ENCODE measurements around the gene SSH2. TPM values are rescaled to one million over a fixed set of nuclear protein-coding genes. Genes with fewer than 3 reads are reported as not detected.

The SSH2 gene
- total RNA-seq, 1 donor from 2014 or later: 37.6 TPM

GRCh38 chr17:29616300-29617048 lies 313.6 kb downstream of the SSH2 start:
- Histone ChIP-seq H3K27me3 (no peaks in the 10 kb centered on the region), H3K27ac (peak overlapping the region; percentile 56), H3K4me3 (peak overlapping the region; percentile 39 to 50)

GRCh38 chr17:29615492-29616299 lies 314.3 kb downstream of the SSH2 start:
- peak overlapping the region; percentile 56 for H3K27ac ChIP-seq
- no peak for TF ChIP-seq CTCF (IDR thresholded peaks at IDR 0.05)
- TF ChIP-seq POLR2AphosphoS5 (IDR thresholded peaks at IDR 0.05; ENCODE audit: insufficient read depth in 1 of 2, low read depth in 1 of 2): peak in 1 of 2 donors; percentile 87
- TF ChIP-seq POLR2A (IDR thresholded peaks at IDR 0.05): peak in 1 of 2 donors; percentile 49
- H3K4me1 ChIP-seq: peaks cover 54% of the 10 kb centered on the region
- intact Hi-C loops (cut with DNase I): loop anchor here (5.0 kb wide), 1 partner anchor 33 kb away; no protein-coding TSS in a partner anchor
- no peaks in the 10 kb centered on the region for H3K9me3 ChIP-seq
- peak overlapping the region; percentile 39 to 50 for H3K4me3 ChIP-seq
- peak in 1 of 2 donors; percentile 86 for DNase-seq (ENCODE audit: extremely low spot score in 2 of 2)
- H3K27me3 ChIP-seq: no peaks in the 10 kb centered on the region
- no peaks in the 10 kb centered on the region for H3K36me3 ChIP-seq

More at GRCh38 chr17:29616300-29617048, 313.6 kb downstream of the SSH2 start:
- intact Hi-C loops (cut with DNase I): loop anchor here (5.0 kb wide), 1 partner anchor 34 kb away; no protein-coding TSS in a partner anchor
- peak in 1 of 2 donors; percentile 85 for DNase-seq (ENCODE audit: extremely low spot score in 2 of 2)
- Histone ChIP-seq H3K36me3 (no peaks in the 10 kb centered on the region), H3K9me3 (no peaks in the 10 kb centered on the region), H3K4me1 (peaks cover 57% of the 10 kb centered on the region)
- TF ChIP-seq CTCF (IDR thresholded peaks at IDR 0.05) (no peak), POLR2A (IDR thresholded peaks at IDR 0.05) (no peak), POLR2AphosphoS5 (IDR thresholded peaks at IDR 0.05; ENCODE audit: insufficient read depth in 1 of 2, low read depth in 1 of 2) (no peak)

GRCh38 chr17:29615048-29615385 lies 315.0 kb downstream of the SSH2 start:
- intact Hi-C loops (cut with DNase I): loop anchor here (5.0 kb wide), 1 partner anchor 33 kb away; no protein-coding TSS in a partner anchor
- peak in 1 of 2 donors; percentile 88 for DNase-seq (ENCODE audit: extremely low spot score in 2 of 2)
- Histone ChIP-seq H3K4me1 (peaks cover 54% of the 10 kb centered on the region), H3K9me3 (no peaks in the 10 kb centered on the region), H3K36me3 (no peaks in the 10 kb centered on the region), H3K4me3 (peak overlapping the region; percentile 39 to 50), H3K27ac (no peak overlapping the region), H3K27me3 (no peaks in the 10 kb centered on the region)
- TF ChIP-seq POLR2AphosphoS5 (IDR thresholded peaks at IDR 0.05; ENCODE audit: insufficient read depth in 1 of 2, low read depth in 1 of 2) (no peak), CTCF (IDR thresholded peaks at IDR 0.05) (no peak), POLR2A (IDR thresholded peaks at IDR 0.05) (no peak)

GRCh38 chr17:29614349-29615047 lies 315.5 kb downstream of the SSH2 start:
- Histone ChIP-seq H3K4me1 (peaks cover 54% of the 10 kb centered on the region), H3K4me3 (no peak overlapping the region), H3K36me3 (no peaks in the 10 kb centered on the region), H3K27me3 (no peaks in the 10 kb centered on the region), H3K27ac (no peak overlapping the region), H3K9me3 (no peaks in the 10 kb centered on the region)
- DNase-seq (ENCODE audit: extremely low spot score in 2 of 2): peak in 1 of 2 donors; percentile 87
- intact Hi-C loops (cut with DNase I): loop anchor here (5.0 kb wide), 1 partner anchor 32 kb away; no protein-coding TSS in a partner anchor
- TF ChIP-seq POLR2A (IDR thresholded peaks at IDR 0.05) (no peak), POLR2AphosphoS5 (IDR thresholded peaks at IDR 0.05; ENCODE audit: insufficient read depth in 1 of 2, low read depth in 1 of 2) (no peak), CTCF (IDR thresholded peaks at IDR 0.05) (no peak)
